NCI-H187 (cell line): ENCODE data around the gene SNAPC4.

Experiments used
- DNase-seq, 2 experiments: peaks; one replicate each; lab custom pipeline; 2025; lab: John Stamatoyannopoulos, UW

Gene SNAPC4

GRCh38 chr9:136400038-136400834 lies at the start of gene SNAPC4:
Gene SNAPC4, minus strand, starts transcription at chr9:136400170. Its CDS starts 1,742 bp downstream, at chr9:136398428.
- peak; percentile 45 to 67 for DNase-seq

DNA sequence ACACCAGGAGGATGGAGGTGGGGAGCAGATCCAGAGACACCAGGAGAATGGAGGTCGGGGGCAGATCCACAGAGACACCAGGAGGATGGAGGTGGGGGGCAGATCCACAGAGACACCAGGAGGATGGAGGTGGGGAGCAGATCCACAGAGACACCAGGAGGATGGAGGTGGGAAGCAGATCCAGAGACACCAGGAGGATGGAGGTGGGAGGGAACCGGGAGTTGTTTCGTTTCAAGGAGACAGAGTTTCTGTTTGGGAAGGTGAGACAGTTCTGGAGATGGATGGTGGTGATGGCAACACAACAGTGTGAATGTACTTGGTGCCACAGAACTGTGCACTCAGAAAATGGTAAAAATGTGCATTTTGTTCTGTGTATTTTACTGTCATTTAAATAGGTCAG lies 48.7 kb upstream of the SNAPC4 start:
- no peak for DNase-seq

DNA sequence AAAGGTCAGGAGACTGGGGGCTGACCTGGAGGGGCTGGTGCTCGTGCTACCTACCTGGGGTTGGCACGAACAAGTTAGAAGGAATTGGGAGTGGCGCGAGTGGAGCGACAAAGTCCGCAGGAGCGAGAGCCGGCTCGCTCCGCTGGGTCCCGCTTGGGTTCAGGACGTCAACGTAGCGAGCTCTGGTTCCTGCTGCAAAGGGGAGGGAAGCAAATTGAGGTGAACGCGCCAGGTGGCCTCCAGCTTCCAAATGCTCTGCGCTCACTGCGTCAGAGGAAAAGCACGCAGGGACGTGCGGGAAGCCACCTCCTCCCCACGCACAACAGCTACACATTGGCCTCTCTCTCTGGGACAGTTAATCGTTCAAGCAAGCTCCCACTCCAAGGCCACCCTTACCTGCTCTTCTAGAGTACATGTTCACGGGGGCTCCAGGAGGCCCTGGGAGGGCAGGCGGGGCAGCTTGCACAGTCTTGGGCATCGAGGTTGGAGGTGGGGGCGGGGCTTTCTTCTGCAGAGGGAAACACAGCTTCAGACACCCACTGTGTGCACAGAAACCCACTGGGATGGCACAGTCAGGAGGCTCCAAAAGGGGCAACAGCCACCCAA lies 47.3 kb upstream of the SNAPC4 start:
- no peak for DNase-seq

GRCh38 chr9:136445799-136446198 lies 45.8 kb upstream of the SNAPC4 start:
- no peak for DNase-seq

GRCh38 chr9:136444102-136444501 lies 44.1 kb upstream of the SNAPC4 start:
- DNase-seq = no peak

DNA sequence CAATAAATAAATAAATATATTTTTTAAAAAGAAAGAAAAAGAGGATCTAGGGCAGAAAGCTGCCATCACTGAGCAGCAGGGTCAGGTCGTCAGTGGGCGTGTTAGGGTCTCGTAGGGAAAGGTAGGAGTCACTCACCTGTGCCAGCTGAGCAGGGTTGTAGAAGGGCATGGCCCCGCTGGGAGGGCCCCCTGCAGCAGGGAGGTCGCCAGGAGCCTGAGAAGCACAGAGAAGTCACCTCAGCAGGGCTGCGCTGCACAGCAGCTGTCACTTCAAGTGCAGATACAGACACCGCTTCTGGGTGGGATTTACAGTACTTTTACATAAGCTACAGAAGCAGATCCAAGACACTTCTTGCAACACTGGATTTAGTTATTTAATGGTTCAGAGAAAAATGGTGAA lies 43.7 kb upstream of the SNAPC4 start:
- no peak for DNase-seq

DNA sequence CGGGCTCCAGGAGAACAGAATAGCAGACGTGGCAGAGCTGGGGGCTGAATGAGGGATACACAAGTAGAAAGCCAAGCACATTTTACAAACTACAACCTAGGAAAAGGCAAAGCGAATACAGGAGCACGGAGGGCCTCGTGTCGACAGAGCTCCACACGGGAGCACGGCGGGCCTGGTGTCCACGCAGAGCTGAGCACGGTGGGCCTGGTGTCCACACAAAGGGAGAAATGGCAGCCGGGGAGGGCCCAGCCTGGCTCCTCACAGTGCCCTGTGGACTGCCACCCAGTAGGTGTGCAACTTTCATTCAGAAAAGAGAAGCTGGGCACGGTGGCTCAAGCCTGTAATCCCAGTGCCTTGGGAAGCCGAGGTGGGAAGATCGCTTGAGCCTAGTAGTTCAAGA lies 43.1 kb upstream of the SNAPC4 start:
- DNase-seq = no peak

DNA sequence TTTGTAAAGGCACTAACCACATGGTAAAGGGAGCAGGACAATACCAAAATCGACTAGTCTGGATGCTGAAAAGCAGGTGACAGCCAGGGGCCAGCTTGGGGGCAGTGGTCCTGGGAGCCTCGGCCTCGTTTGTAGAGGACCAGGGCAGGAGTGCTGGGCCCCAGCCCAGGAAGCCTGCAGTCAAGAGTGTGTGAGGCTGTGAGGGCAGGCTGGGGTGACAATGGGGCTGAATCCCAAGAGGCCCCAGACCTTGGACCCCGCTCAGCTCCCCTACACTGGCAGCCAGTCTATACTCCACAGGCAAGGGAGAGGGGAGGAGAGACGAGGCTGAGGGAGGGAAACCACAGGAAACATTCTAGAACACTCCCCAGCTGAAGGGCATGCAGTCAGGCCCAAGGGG lies 42.3 kb upstream of the SNAPC4 start:
- no peak for DNase-seq

GRCh38 chr9:136441681-136442245 lies 41.8 kb upstream of the SNAPC4 start:
- DNase-seq = no peak

DNA sequence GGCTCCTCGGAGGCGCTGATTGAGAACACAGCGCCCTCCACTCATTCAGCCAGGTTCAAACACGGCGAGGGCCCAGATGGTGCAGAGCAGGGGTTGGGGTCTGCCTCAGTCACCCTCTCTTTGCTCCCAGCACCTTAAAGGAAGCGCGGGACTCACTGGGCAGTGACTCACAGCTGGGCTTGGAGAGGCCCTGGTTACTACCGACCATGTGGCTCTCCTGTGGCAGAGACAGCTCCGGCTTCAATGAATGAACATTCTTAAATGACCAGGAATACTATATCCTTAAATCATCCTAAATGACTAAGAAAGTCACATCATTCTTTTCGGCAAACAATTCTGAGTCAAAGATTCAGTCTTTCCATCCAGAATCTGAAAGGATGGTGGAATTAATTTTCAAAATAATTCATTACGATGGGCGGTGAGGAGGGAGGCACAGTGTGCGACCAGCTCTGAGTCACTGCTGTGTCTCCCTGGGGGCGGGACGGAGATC lies 41.3 kb upstream of the SNAPC4 start:
- no peak for DNase-seq

DNA sequence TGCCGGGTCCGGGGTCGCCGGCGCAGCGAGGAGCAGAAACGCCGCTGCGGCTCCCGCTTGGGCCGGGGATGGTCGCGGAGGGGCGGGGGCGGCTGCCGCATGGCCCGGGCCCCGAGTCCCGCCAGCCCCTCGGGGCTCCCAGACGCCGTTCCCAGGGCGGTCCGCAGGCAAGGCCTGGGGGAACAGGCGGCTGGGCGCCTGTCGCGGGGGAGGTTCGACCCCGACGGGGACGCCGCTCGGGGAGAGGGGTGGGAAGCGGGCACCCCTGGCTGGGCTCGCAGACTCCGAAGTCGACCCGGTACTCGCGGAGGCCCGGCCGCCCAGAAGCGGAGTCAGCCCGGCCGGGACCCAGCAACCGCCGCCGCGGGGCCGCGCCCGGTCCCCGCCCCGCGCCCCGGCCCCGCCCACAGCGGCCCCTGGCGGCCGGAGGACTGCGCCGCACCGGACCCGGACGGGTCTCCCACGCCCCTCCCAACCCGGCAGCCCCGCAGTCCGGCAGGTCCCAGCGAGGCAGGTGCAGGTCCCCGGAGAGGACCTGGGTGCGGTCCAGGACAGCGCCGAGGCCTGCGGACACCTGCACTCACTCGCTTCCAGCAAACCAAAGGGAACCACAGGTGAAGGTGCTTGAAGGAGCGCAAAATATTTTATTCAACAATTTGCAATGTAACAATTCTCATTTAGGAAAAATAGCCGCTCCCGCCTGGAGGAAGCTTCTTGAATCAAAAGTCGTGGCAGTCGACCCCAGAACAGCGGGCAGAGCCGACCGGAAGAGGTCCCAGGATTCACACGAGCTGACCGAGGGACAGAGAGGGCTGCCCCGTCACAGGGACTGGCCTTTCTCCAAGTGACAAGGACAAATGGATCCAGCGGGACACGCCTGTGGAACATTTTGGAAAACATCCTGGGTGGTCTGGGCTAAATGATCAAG lies 39.8 kb upstream of the SNAPC4 start, which contains the start of gene INPP5E:
INPP5E (minus strand) TSS at position 365 of the 928 bp plus-strand sequence. CDS start 426 bp downstream, outside the sequence.
- peak in 1 of 2 experiments; percentile 15 for DNase-seq

DNA sequence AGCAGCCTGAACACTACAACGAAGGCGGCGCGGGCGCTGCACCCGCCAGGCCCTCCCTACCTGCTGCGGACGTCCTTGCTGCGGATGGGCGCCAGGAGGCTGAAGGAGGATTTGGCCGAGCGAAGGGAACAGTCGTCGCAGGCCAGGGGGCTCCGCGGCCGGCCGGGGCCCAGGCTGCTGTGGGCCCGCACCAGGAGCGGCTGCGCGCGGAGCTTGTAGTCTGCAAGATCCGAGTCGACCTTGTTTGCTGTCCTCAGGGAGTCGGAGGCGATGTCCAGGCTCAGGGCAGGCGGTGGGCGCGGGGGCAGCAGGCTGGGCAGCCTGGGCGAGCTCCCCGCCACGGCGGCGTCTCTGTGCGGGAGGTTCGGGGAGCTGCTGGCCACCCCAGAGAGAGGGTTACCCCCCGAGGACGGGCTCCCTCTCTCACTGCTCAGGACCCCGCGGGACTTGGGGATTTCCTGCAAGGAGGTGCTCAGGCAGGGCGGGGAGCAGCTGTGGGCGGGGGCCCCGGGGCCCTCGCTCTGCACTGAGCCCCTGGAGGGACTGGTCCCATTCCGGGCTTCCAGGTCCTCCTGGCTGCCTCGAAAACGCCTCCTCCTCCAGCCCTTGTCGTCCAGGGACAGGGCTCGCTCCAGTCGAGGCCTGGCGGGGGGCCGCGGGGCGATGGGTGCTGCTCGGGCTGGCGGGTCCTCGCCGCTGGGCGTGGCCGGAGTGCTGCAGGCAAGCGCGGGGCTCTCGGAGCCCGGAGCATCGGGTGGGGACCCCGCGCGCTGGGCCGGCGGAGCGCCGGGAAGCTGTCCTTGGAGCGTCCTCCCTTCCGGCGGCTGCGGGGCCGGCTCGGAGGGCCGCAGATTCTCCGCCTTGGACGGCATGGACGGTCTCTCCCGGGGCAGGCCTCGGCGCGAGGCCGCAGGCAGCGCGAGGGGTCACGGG lies 38.8 kb upstream of the SNAPC4 start:
- DNase-seq = no peak

DNA sequence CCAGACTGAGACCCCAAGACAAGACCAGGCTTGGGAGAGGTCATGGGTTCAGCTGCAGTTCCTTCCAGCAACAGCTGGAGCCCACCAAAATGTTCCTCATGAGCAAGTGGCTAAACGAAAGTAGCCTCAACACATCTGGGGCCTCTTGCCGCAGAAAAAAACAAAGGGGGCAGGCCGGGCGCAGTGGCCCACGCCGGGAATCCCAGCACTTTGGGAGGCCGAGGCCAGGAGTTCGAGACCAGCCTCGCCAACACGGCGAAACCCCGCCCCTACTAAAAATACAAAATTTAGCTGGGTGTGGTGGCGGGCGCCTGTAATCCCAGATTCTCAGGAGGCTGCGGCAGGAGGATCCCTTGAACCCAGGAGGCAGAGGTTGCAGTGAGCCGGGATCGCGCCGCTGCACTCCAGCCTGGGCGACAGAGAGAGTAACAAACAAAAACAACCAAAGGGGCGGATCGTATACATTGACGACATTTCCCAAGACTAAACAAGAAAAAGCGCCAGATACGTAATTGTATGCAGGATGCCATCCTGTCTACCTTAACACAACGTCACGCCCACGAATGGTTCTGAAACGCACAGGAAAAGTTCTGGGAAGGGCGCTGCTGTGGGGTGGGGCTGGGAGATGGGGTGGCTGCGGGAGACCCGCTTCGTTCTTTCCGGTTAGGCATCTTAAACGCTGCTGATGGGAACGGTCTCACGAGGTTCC lies 38.0 kb upstream of the SNAPC4 start:
- no peak for DNase-seq

GRCh38 chr9:136437430-136437829 lies 37.5 kb upstream of the SNAPC4 start:
- no peak for DNase-seq

DNA sequence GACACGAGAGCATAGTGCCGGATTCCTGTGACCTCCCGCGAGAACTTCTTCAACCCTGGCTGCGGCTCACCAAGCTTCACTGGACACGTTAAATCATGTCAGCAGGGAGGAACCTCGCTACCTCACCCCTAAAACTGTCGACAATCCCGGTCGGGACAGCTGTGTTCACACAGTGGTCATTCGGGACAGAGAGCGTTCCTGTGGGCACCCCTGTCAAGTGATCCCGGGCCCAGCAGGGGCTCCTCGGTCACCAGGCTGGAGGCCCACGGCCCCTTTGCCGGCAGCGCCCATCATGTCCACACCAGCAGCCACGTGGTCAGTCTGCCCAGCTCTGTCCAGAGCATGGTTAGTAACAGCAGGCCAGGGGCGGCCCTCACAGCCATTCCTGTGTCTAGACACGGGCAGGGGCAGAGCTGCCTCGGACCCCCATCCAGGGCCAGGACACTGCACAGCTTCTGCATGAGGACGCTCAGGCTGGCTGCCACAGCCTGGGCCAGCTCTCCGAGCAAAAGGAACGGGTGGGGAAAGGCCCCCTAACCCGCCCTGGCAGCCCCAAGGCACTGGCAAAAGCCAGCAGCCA lies 36.2 kb upstream of the SNAPC4 start:
- DNase-seq = no peak

DNA sequence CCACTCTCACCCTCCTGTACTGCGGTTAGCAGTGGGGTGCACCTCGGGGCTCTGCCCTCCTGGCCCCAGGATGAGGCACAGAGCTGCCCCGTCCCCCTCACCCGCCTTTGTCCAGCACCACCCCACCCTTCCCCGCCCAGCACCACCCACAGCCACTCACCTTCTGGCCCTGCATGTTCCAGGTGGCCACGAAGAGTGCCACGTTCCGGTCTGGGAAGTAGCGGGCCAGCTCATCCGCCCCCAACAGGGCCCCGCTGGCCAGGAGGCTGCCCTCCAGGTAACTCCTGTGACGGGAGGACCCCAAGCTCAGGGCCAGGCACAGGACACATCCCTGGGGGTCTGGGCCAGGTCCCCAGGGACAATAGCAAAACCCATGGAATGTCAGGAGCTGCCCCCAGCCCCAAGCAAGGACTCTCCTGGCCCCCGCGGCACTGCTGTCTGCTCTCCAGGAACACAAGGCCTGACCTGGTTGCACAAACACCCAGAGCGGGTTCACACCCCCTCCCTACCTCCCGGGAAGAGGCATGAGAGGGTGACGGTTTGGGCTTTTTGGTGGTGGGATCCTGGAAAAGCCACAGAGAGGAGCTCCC lies 34.7 kb upstream of the SNAPC4 start:
- no peak for DNase-seq

DNA sequence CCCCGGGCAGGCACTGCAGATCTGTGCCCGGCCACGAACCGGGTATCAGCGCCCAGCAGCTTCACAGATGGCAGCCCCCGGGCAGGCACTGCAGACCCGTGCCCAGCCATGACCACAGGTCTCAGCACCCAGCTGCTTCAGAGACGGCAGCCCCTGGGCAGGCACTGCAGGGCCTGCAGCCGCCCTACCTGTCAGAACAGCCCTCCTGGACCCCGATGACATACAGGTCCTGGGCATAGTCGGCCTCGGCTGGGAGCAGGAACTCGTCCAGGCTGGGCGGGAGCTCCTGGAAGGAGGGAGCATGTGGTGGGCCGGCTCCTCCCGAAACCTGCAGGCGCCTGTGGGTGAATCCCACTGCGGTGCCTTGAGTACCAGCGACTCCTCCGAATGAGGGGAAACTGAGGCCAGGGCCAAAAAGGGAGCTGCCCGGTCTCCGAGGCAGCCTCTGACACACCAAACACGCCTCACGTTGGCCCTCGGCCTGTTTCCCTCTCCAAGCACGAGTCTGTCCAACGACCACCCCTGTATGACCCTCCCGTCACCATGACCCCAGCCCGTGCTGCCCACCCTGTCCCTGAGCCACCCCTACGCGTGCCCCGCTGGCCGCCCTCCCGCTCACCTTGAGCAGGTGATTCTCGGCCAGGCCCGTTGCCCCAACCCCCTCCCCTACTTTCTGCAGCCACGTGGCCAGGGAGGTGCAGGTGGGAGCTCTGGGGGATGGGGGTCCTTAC lies 34.0 kb upstream of the SNAPC4 start:
- DNase-seq = no peak

- DNase-seq = no peak
Measured at GRCh38 chr9:136433043-136433715, 33.2 kb upstream of the SNAPC4 start.
